Right lobe of liver (tissue), 6 donors: ENCODE results near the gene NPRL2. TPM values are rescaled to one million over a fixed set of nuclear protein-coding genes. Genes with fewer than 3 reads are reported as not detected.

Experiments
- ATAC-seq, 4 donors: fragments of 200-7000 bp; cut with Tn5 transposase; one replicate each; pipeline ENCODE4 v1.9.1; 2020; ENCODE audit warnings: mild to moderate bottlenecking in 4 of 4, moderate library complexity in 4 of 4
- DNase-seq, 3 donors: peaks; one replicate each; pipeline ENCODE4 v3.0.0-alpha.2; 2020
- H3K27ac ChIP-seq, 3 donors: fragments of 200-600 bp; one replicate each; pipeline ENCODE4 v1.8.0; 2022
- H3K27me3 ChIP-seq, 2 donors: fragments of 200-600 bp; one replicate each; pipeline ENCODE4 v1.8.0; 2022
- H3K36me3 ChIP-seq, 4 donors: fragments of 200-600 bp; sonication (generic) in 1 of 4; one replicate each; pipeline versions ENCODE4 v1.5.1 to v1.8.0; 2017 to 2022; ENCODE audit warnings: control low read depth in 1 of 4
- H3K4me1 ChIP-seq, 4 donors: fragments of 200-600 bp; sonication (generic) in 1 of 4; one replicate each; pipeline versions ENCODE4 v1.5.1 to v1.8.0; 2017 to 2022; ENCODE audit warnings: control low read depth in 1 of 4
- H3K4me3 ChIP-seq, 3 donors: fragments of 200-600 bp; one replicate each; pipeline ENCODE4 v1.8.0; 2022
- H3K9me3 ChIP-seq, 4 donors: fragments of 200-600 bp; sonication (generic) in 1 of 4; one replicate each; pipeline versions ENCODE4 v1.5.1 to v1.8.0; 2017 to 2022; ENCODE audit warnings: control low read depth in 1 of 4
- POLR2A ChIP-seq: fragments of 450-650 bp; IDR thresholded peaks from one replicate; pipeline ENCODE4 v1.6.1; 2017; ENCODE audit warnings: antibody characterized with exemption, mild to moderate bottlenecking
- WGBS: methylation state at CpG from one replicate; pipeline ENCODE4 v1.1.6; 2018; ENCODE audit warnings: low coverage, low lambda C conversion rate; ENCODE audit not compliant: insufficient coverage; ENCODE audit errors: missing lambda C conversion rate; 5-methylcytosine and 5-hydroxymethylcytosine counted together
- intact Hi-C, 2 donors: fragments of 100-400 bp; cut with DNase I; formaldehyde crosslinking; loops; one replicate each; pipeline versions ENCODE4 v1.11.2 to v1.14.1; 2022
- total RNA-seq, 6 experiments: library from RNA; depleted of rRNA in 2 of 6; stranded (reverse); fragments of >200 nt in 2 of 6; fragmentation: NEBNext Ultra II Directional in 3 of 6; extraction: Animal tissue kit (Norgen Biotek cat#: 25700) in 3 of 6; gene quantifications; one replicate each; pipeline versions ENCODE4 v1.1.0 to v1.2.4, GENCODE V29; 2016 to 2023
- TF ChIP-seq, protein P1 (sequence below), 4 donors: fragments of 200-600 bp in 3 of 4; fragments of 450-650 bp in 1 of 4; IDR thresholded peaks; one replicate each; pipeline versions ENCODE4 v1.5.1 to v1.8.0; 2016 to 2022; ENCODE audit warnings: antibody characterized with exemption in 4 of 4, mild to moderate bottlenecking in 2 of 4
- donor health status: DM: no; HTN: yes; CAD: no.
- donor health status: DM: no; HTN: no; CAD: no.
- donor health status: DM: no; HTN: no; CAD: no.
- donor health status: DM: no; HTN: yes; CAD: no.
- donor health status: DM: no; HTN: yes; CAD: no.

Gene NPRL2
- total RNA-seq, 6 experiments from 2014 or later: 10.6 to 18.3 (median 14.4) TPM

DNA sequence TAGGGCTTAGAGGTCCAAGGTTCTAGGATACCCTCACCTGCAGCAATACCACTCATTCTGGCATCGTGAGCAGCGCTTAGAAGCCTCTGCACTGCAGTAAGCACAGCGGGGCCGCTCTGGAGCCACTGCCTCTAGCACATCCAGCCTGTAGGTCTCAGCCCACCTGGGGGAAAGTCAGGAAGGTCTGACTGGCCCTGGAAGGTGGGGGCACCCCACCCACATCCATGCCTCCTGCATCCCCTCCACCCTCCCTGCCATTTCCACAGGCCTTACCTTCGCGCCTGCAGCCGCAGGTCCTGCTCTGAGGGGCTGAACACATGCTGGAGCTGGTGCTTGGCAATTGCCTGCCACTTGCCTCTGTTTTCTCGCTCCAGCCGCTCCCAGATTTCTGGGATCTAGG, 9.0 kb downstream of the NPRL2 start:
- no peaks in the 10 kb centered on the region for H3K9me3 ChIP-seq
- H3K27me3 ChIP-seq: no peaks in the 10 kb centered on the region
- H3K27ac ChIP-seq: no peak overlapping the region
- peak overlapping the region; percentile 39 to 55 (median 46) for H3K4me3 ChIP-seq
- DNase-seq: no peak
- WGBS: 100% methylated on average over 2 of the region's 9 CpGs
- no peaks in the 10 kb centered on the region for H3K36me3 ChIP-seq
- intact Hi-C loops: loop anchor here (10.0 kb wide), 2 partner anchors 203 to 213 kb away; no protein-coding TSS in a partner anchor
- H3K4me1 ChIP-seq: peaks cover 0 to 14% (median 0%) of the 10 kb centered on the region in 4 donors
- no peak for TF ChIP-seq POLR2A
- TF ChIP-seq, protein P1, sequence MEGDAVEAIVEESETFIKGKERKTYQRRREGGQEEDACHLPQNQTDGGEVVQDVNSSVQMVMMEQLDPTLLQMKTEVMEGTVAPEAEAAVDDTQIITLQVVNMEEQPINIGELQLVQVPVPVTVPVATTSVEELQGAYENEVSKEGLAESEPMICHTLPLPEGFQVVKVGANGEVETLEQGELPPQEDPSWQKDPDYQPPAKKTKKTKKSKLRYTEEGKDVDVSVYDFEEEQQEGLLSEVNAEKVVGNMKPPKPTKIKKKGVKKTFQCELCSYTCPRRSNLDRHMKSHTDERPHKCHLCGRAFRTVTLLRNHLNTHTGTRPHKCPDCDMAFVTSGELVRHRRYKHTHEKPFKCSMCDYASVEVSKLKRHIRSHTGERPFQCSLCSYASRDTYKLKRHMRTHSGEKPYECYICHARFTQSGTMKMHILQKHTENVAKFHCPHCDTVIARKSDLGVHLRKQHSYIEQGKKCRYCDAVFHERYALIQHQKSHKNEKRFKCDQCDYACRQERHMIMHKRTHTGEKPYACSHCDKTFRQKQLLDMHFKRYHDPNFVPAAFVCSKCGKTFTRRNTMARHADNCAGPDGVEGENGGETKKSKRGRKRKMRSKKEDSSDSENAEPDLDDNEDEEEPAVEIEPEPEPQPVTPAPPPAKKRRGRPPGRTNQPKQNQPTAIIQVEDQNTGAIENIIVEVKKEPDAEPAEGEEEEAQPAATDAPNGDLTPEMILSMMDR (IDR thresholded peaks at IDR 0.05): no peak
- ATAC-seq: no peak

DNA sequence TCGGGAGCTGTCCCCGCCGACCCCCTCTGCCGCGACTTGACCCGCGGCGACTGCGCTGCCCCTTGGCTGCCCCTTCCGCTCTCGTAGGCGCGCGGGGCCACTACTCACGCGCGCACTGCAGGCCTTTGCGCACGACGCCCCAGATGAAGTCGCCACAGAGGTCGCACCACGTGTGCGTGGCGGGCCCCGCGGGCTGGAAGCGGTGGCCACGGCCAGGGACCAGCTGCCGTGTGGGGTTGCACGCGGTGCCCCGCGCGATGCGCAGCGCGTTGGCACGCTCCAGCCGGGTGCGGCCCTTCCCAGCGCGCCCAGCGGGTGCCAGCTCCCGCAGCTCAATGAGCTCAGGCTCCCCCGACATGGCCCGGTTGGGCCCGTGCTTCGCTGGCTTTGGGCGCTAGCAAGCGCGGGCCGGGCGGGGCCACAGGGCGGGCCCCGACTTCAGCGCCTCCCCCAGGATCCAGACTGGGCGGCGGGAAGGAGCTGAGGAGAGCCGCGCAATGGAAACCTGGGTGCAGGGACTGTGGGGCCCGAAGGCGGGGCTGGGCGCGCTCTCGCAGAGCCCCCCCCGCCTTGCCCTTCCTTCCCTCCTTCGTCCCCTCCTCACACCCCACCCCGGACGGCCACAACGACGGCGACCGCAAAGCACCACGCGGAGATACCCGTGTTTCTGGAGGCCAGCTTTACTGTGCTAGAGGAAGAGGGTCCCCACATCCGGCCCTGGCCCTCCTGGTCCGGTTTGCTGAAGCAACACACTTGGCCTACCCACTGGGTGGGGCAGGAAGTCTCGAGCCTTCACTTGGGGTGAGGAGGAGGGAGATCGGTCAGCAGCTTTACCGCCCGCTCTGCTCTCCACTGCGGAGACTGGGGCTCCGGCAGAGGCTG, 9.9 kb downstream of the NPRL2 start, which contains the start of gene RASSF1:
Gene RASSF1 (minus strand): TSS at position 389 of the 882 bp plus-strand sequence. CDS start 31 bp downstream, at position 358.
- WGBS: 30% methylated on average over 32 of the region's 85 CpGs
- H3K4me3 ChIP-seq: peak within 1 kb of the TSS; percentile 39 to 55 (median 46)
- no peaks in the 10 kb centered on the region for H3K27me3 ChIP-seq
- intact Hi-C loops: loop anchor here (10.0 kb wide), 2 partner anchors 204 to 214 kb away; no protein-coding TSS in a partner anchor
- no peaks in the 10 kb centered on the region for H3K36me3 ChIP-seq
- peak; percentile 1 to 18 (median 4) for ATAC-seq
- DNase-seq: peak; percentile 68 to 82 (median 74)
- H3K9me3 ChIP-seq: no peaks in the 10 kb centered on the region
- TF ChIP-seq POLR2A: peak; percentile 60
- TF ChIP-seq, protein P1 (IDR thresholded peaks at IDR 0.05): no peak
- H3K27ac ChIP-seq: peak within 1 kb of the TSS; percentile 33 to 95 (median 86)
- H3K4me1 ChIP-seq: peaks cover 0 to 21% (median 4%) of the 10 kb centered on the region in 4 donors

- H3K36me3 ChIP-seq: no peaks in the 10 kb centered on the region
- DNase-seq (no peak), ATAC-seq (no peak)
- peak overlapping the region; percentile 39 to 55 (median 46) for H3K4me3 ChIP-seq
- no peak for TF ChIP-seq POLR2A
- TF ChIP-seq, protein P1 (IDR thresholded peaks at IDR 0.05): no peak
- H3K4me1 ChIP-seq: peaks cover 0 to 21% (median 6%) of the 10 kb centered on the region in 4 donors
- intact Hi-C loops: loop anchor here (10.0 kb wide), 2 partner anchors 205 to 215 kb away; no protein-coding TSS in a partner anchor
- H3K9me3 ChIP-seq: no peaks in the 10 kb centered on the region
- no peaks in the 10 kb centered on the region for H3K27me3 ChIP-seq
- WGBS: 41% methylated on average over 9 of the region's 9 CpGs
- peak overlapping the region; percentile 33 to 95 (median 86) for H3K27ac ChIP-seq
These were observed 10.5 kb downstream of the NPRL2 start for GRCh38 chr3:50340147-50340447.

DNA sequence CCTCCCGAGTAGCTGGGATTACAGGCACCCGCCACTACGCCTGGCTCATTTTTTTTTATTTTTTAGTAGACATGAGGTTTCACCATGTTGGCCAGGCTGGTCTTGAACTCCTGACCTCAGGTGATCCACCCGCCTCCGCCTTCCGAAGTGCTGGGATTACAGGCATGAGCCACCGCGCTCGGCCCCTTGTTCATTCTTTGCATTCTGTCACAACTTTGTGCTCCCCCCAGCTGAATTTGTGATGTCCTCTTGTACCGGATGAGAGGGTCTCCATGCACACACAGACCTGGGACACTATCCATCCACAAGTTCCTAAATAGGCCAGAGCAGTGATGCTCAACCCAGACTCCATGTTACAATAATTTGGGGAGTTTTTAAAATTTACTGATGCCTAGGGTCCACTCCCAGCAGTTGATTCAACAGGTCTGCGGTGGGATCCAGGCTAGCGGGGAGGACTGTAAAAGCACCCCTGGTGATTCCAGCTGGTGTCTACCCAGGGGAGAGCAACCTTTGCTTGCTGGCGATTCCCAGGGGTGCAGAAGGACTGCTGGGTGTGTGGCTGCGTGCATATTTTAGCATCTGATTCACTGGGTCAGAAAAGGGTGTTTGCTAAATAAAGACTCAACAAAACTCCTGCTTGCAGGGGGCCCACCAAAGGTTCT, 11.0 kb downstream of the NPRL2 start:
- peak overlapping the region in 2 of 3 donors; percentile 46 to 55 for H3K4me3 ChIP-seq
- intact Hi-C loops: loop anchor here (10.0 kb wide), 2 partner anchors 205 to 215 kb away; no protein-coding TSS in a partner anchor
- TF ChIP-seq, protein P1 (IDR thresholded peaks at IDR 0.05): no peak
- no peak for TF ChIP-seq POLR2A

More for the DNA sequence above, 11.0 kb downstream of the NPRL2 start:
- no peaks in the 10 kb centered on the region for H3K9me3 ChIP-seq
- peak overlapping the region; percentile 33 to 95 (median 86) for H3K27ac ChIP-seq
- no peaks in the 10 kb centered on the region for H3K27me3 ChIP-seq
- no peak for DNase-seq
- H3K4me1 ChIP-seq: peaks cover 0 to 22% (median 7%) of the 10 kb centered on the region in 4 donors
- ATAC-seq: no peak
- H3K36me3 ChIP-seq: no peaks in the 10 kb centered on the region
- 79% methylated on average over 9 of the region's 14 CpGs for WGBS
